ENCODE results near the gene ANO1. TPM values are rescaled to one million over a fixed set of nuclear protein-coding genes. Genes with fewer than 3 reads are reported as not detected.

ANO1 gene
- total RNA-seq, 1 experiment from 2014 or later = 17.8 TPM

DNA sequence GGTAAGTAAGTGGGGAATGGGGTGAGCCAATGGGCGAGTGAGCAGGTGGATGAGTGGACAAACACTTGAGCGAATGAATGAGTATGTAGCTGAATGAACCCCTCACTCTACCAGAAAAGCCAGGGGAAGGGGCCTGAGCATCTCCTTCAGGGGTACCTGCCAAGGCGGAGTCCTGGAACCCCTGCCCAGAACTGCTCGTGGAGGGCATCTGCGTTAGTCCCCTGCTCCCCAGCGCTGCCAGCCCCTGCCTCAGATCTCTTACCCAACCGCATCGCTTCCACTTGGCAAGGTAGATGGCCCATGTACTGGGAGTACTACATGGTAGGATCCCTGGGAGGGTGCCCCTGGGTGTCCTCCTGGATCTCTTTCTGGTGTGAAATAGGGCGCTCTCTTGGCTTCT is 7.4 kb upstream of the ANO1 start:
- BruUV-seq (replicated peaks) = no TSS peak
- no peak overlapping the region for H3K27ac Mint-ChIP-seq (ENCODE audit: unreplicated experiment)
- H3K4me1 Mint-ChIP-seq (ENCODE audit: low read depth, unreplicated experiment) = peaks cover 15% of the 10 kb centered on the region
- no peaks in the 10 kb centered on the region for H3K9me3 Mint-ChIP-seq (ENCODE audit: low read depth, unreplicated experiment)
- TF ChIP-seq, protein P1, sequence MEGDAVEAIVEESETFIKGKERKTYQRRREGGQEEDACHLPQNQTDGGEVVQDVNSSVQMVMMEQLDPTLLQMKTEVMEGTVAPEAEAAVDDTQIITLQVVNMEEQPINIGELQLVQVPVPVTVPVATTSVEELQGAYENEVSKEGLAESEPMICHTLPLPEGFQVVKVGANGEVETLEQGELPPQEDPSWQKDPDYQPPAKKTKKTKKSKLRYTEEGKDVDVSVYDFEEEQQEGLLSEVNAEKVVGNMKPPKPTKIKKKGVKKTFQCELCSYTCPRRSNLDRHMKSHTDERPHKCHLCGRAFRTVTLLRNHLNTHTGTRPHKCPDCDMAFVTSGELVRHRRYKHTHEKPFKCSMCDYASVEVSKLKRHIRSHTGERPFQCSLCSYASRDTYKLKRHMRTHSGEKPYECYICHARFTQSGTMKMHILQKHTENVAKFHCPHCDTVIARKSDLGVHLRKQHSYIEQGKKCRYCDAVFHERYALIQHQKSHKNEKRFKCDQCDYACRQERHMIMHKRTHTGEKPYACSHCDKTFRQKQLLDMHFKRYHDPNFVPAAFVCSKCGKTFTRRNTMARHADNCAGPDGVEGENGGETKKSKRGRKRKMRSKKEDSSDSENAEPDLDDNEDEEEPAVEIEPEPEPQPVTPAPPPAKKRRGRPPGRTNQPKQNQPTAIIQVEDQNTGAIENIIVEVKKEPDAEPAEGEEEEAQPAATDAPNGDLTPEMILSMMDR (IDR thresholded peaks at IDR 0.05; ENCODE audit: unreplicated experiment) = no peak
- H3K4me3 Mint-ChIP-seq (ENCODE audit: low read depth, unreplicated experiment) = no peak overlapping the region
- no peak for DNase-seq
- CTCF ChIA-PET = no interaction called here
- intact Hi-C loops (cut with micrococcal nuclease; ENCODE audit: unreplicated experiment) = no loop called here
- peaks cover 7% of the 10 kb centered on the region for H3K36me3 Mint-ChIP-seq (ENCODE audit: insufficient read depth, unreplicated experiment)
- no peaks in the 10 kb centered on the region for H3K27me3 Mint-ChIP-seq (ENCODE audit: unreplicated experiment)

- intact Hi-C loops (cut with micrococcal nuclease; ENCODE audit: unreplicated experiment) = no loop called here
- peaks cover 8% of the 10 kb centered on the region for H3K27me3 Mint-ChIP-seq (ENCODE audit: unreplicated experiment)
- TF ChIP-seq, protein P1 (IDR thresholded peaks at IDR 0.05; ENCODE audit: unreplicated experiment) = no peak
- CTCF ChIA-PET = no interaction called here
- H3K36me3 Mint-ChIP-seq (ENCODE audit: insufficient read depth, unreplicated experiment) = peaks cover 7% of the 10 kb centered on the region
- H3K27ac Mint-ChIP-seq (ENCODE audit: unreplicated experiment) = no peak overlapping the region
- no peak for DNase-seq
- no TSS peak for BruUV-seq (replicated peaks)
- no peaks in the 10 kb centered on the region for H3K9me3 Mint-ChIP-seq (ENCODE audit: low read depth, unreplicated experiment)
- H3K4me3 Mint-ChIP-seq (ENCODE audit: low read depth, unreplicated experiment) = no peak overlapping the region
- H3K4me1 Mint-ChIP-seq (ENCODE audit: low read depth, unreplicated experiment) = peaks cover 15% of the 10 kb centered on the region
Observed at GRCh38 chr11:70071996-70072395, 6.1 kb upstream of the ANO1 start.

DNA sequence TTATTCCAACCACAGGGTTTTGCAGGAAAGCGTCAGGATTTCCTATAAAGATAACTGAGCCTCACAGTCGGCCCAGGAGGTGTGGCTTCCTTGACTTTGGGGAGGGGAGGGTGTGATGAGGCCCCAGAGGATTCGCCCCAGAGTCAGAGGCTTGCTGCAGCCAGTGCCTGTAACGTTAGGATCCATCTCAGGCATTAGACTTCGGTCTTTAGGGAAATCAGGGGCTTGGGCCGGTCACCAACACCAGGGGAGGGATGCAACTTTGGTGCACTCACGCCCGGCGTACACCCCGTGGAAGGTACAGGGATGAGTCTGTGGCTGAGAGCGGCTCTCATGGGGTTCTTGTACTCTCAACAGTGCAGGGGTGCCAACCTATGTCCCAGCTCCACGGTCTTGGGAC is 5.7 kb upstream of the ANO1 start:
- Mint-ChIP-seq H3K9me3 (ENCODE audit: low read depth, unreplicated experiment) (no peaks in the 10 kb centered on the region), H3K4me3 (ENCODE audit: low read depth, unreplicated experiment) (no peak overlapping the region), H3K4me1 (ENCODE audit: low read depth, unreplicated experiment) (peaks cover 13% of the 10 kb centered on the region), H3K36me3 (ENCODE audit: insufficient read depth, unreplicated experiment) (peaks cover 7% of the 10 kb centered on the region), H3K27me3 (ENCODE audit: unreplicated experiment) (peaks cover 12% of the 10 kb centered on the region), H3K27ac (ENCODE audit: unreplicated experiment) (no peak overlapping the region)
- TF ChIP-seq, protein P1 (IDR thresholded peaks at IDR 0.05; ENCODE audit: unreplicated experiment) = no peak
- intact Hi-C loops (cut with micrococcal nuclease; ENCODE audit: unreplicated experiment) = no loop called here
- BruUV-seq (replicated peaks) = no TSS peak
- CTCF ChIA-PET = interaction anchor here (1.4 kb wide), 1 partner anchor 10 kb away, joined by 4 read pairs; no protein-coding TSS in a partner anchor
- no peak for DNase-seq

DNA sequence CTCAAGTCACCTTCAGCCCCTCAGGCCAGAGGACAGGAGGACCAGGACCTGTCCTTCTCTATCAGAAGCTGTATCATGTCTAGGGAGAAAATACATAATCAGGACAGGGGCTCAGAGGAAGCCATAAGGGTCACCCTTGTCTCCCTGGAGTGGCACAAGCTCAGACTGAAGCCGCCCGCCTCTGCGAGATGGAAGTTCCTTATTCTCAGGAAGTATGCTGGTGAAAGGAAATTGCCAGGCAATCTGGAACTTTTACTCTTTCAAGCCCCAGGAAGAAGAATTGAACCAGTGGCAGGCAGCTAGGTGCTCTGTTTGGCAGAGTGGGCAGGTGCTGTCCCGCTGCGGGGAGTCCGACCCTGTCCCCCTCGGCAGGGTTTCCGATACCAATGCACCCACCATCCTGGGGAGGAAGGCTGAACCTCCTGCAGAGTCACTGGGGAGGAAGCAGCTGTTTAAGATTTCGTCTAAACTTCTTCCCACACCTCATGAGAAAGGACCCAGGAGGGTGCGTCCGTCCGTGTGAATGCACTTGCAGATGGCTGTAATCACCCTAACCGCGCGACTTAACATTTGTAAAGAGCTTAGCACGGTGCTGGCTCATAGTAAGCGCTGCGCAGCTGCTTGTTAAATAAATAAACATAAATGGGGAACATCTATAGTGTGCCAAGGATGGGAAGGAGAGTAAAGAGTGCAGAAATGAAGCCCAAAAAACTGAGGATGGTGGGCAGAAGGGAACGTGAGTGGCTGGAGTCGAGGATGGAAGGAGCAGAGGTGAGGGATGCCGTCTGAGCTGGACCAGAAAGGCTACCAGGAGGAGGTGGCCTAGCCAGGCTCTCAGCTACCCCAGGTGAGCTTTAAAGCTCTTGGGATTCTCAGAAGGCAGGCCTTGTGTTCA is 5.0 kb upstream of the ANO1 start:
- no peaks in the 10 kb centered on the region for H3K9me3 Mint-ChIP-seq (ENCODE audit: low read depth, unreplicated experiment)
- H3K4me1 Mint-ChIP-seq (ENCODE audit: low read depth, unreplicated experiment) = peaks cover 6% of the 10 kb centered on the region
- H3K27me3 Mint-ChIP-seq (ENCODE audit: unreplicated experiment) = peaks cover 15% of the 10 kb centered on the region
- BruUV-seq (replicated peaks) = no TSS peak
- intact Hi-C loops (cut with micrococcal nuclease; ENCODE audit: unreplicated experiment) = no loop called here
- CTCF ChIA-PET = interaction anchor here (0.7 to 1.4 kb wide), 2 partner anchors 9 to 592 kb away, joined by 4 to 8 read pairs; no protein-coding TSS in a partner anchor
- DNase-seq = no peak
- H3K27ac Mint-ChIP-seq (ENCODE audit: unreplicated experiment) = no peak overlapping the region
- peaks cover 3% of the 10 kb centered on the region for H3K36me3 Mint-ChIP-seq (ENCODE audit: insufficient read depth, unreplicated experiment)
- TF ChIP-seq, protein P1 (IDR thresholded peaks at IDR 0.05; ENCODE audit: unreplicated experiment) = no peak
- H3K4me3 Mint-ChIP-seq (ENCODE audit: low read depth, unreplicated experiment) = no peak overlapping the region
